Fibroblast of pulmonary artery (primary cell): ENCODE measurements around the gene MC1R.

Source experiments
- DNase-seq: peaks from one replicate; pipeline ENCODE4 v3.0.0-alpha.2; 2010; ENCODE audit warnings: low read depth
- H3K4me3 ChIP-seq: replicated peaks from 2 replicates; pipeline ENCODE4 v1.5.1; 2011; ENCODE audit warnings: low read depth, mild to moderate bottlenecking, control low read depth, low read length, moderate library complexity
- CTCF ChIP-seq: IDR thresholded peaks from 2 replicates; pipeline ENCODE4 v1.5.1; 2011; ENCODE audit warnings: mild to moderate bottlenecking, control low read depth, low read length, inconsistent platforms; ENCODE audit errors: missing control alignments

The MC1R gene

GRCh38 chr16:89890886-89891657, 27.6 kb upstream of the MC1R start:
- peak; percentile 65 for DNase-seq
- TF ChIP-seq CTCF: no peak
- H3K4me3 ChIP-seq: no peak overlapping the region

- no peak for DNase-seq
- no peak for TF ChIP-seq CTCF
- H3K4me3 ChIP-seq: no peak overlapping the region
Measured at GRCh38 chr16:89892055-89892630, 26.5 kb upstream of the MC1R start.

- DNase-seq: no peak
- TF ChIP-seq CTCF: no peak
- no peak overlapping the region for H3K4me3 ChIP-seq
Measured at GRCh38 chr16:89892635-89893034, 26.0 kb upstream of the MC1R start.

- H3K4me3 ChIP-seq: no peak overlapping the region
- no peak for TF ChIP-seq CTCF
- no peak for DNase-seq
Measured at GRCh38 chr16:89893642-89894548, 24.8 kb upstream of the MC1R start.

- TF ChIP-seq CTCF: no peak
- no peak overlapping the region for H3K4me3 ChIP-seq
- no peak for DNase-seq
Measured at GRCh38 chr16:89895482-89896250, 23.0 kb upstream of the MC1R start.

- DNase-seq: no peak
- no peak for TF ChIP-seq CTCF
- no peak overlapping the region for H3K4me3 ChIP-seq
Measured at GRCh38 chr16:89897204-89897603, 21.5 kb upstream of the MC1R start.
